ENCODE data around the gene EIF4A3.

GRCh38 chr17:80112471-80113032 is 34.4 kb downstream of the EIF4A3 start:
- no peak for TF ChIP-seq EZH2 (IDR thresholded peaks at IDR 0.05; ENCODE audit: borderline replicate concordance, low read depth, low read length)
- no peak for TF ChIP-seq NRF1 (conservative IDR thresholded peaks at IDR 0.05 in 1 of 2, IDR thresholded peaks at IDR 0.05 in 1 of 2)
- no peak for TF ChIP-seq MAX (CRISPR knock-in tag; IDR thresholded peaks at IDR 0.05)
- no peak for TF ChIP-seq POLR2AphosphoS5 (IDR thresholded peaks at IDR 0.05; ENCODE audit: control insufficient read depth, insufficient read depth, low read depth, low read length)
- no peak for TF ChIP-seq ZNF507 (tag; conservative IDR thresholded peaks at IDR 0.05)
- TF ChIP-seq CTCF (IDR thresholded peaks at IDR 0.05 in 2 of 3, conservative IDR thresholded peaks at IDR 0.05 in 1 of 3; ENCODE audit: insufficient read depth in 2 of 3, low read depth in 1 of 3, low read length in 3 of 3) = no peak
- TF ChIP-seq SUPT5H (IDR thresholded peaks at IDR 0.05) = no peak
- TF ChIP-seq TEAD2 (tag; IDR thresholded peaks at IDR 0.05) = no peak
- no peak for TF ChIP-seq GTF2F1 (IDR thresholded peaks at IDR 0.05; ENCODE audit: low read depth, low read length)
- TF ChIP-seq ZNF398 (CRISPR knock-in tag; IDR thresholded peaks at IDR 0.05) = no peak
